Adrenal gland (tissue), 12 donors: ENCODE data around the gene HEATR9. TPM values are rescaled to one million over a fixed set of nuclear protein-coding genes. Genes with fewer than 3 reads are reported as not detected.
A peak's percentile ranks its signal among the peaks of the same experiment; 100 is the strongest.
"Not testable (repeated sequence)": the region's sequence is repeated elsewhere in the genome, so short reads cannot be mapped to it uniquely, and the experiment has no call there.

Experiments
- DNase-seq, 7 donors: peaks; one replicate each; pipeline ENCODE4 v3.0.0-alpha.2; 2019 to 2020
- H3K27ac ChIP-seq, 5 donors: fragments of 200-600 bp; sonication (generic) in 4 of 5; 1 replicate in 3 of 5; 2 replicates in 2 of 5; pipeline versions ENCODE4 v1.5.1 to v1.8.0; 2016 to 2020; ENCODE audit warnings: mild to moderate bottlenecking in 1 of 5
- H3K27me3 ChIP-seq: fragments of 200-600 bp; 2 replicates; pipeline ENCODE4 v1.8.0; 2021
- H3K36me3 ChIP-seq, 2 donors: fragments of 200-600 bp; replicated peaks in 1 of 2; 1 replicate in 1 of 2; 2 replicates in 1 of 2; pipeline versions ENCODE4 v1.5.1 to v1.8.0; 2018 to 2022
- H3K4me1 ChIP-seq, 2 donors: fragments of 200-600 bp; replicated peaks in 1 of 2; 1 replicate in 1 of 2; 2 replicates in 1 of 2; pipeline versions ENCODE4 v1.5.1 to v1.8.0; 2018 to 2021
- H3K4me3 ChIP-seq, 4 donors: fragments of 200-600 bp; sonication (generic) in 3 of 4; one replicate each; pipeline ENCODE4 v1.5.1; 2016 to 2018
- H3K9me3 ChIP-seq, 3 donors: fragments of 200-600 bp; sonication (generic) in 1 of 3; replicated peaks in 1 of 3; 1 replicate in 2 of 3; 2 replicates in 1 of 3; pipeline versions ENCODE4 v1.5.1 to v1.8.0; 2016 to 2021
- POLR2A ChIP-seq, 2 donors: fragments of 450-650 bp; IDR thresholded peaks; one replicate each; pipeline ENCODE4 v1.6.1; 2017; ENCODE audit warnings: antibody characterized with exemption in 2 of 2, mild to moderate bottlenecking in 2 of 2, moderate library complexity in 1 of 2
- WGBS, 4 donors: extraction: QIAGEN DNeasy Blood & Tissue Kit in 2 of 4; methylation state at CpG; one replicate each; pipeline versions ENCODE4 v1.1.5 to v1.1.7; 2013 to 2017; 5-methylcytosine and 5-hydroxymethylcytosine counted together
- intact Hi-C, 2 donors: fragments of 100-400 bp; cut with DNase I; formaldehyde crosslinking; loops; one replicate each; pipeline versions ENCODE4 v1.14.1 to v1.15.0; 2022 to 2023
- polyA plus RNA-seq, 3 donors: library from polyadenylated mRNA; stranded (reverse); fragments of 200-250 nt in 2 of 3; fragments of 350-450 nt in 1 of 3; fragmentation: Illumina TruSeq in 1 of 3; extraction: RNeasy Lipid Tissue Mini Kit (QIAGEN cat#74804) in 1 of 3; gene quantifications; one replicate each; pipeline ENCODE4 v1.2.3, GENCODE V29; 2013 to 2014
- total RNA-seq, 9 donors: library from RNA; depleted of rRNA in 4 of 9; stranded (reverse); fragments of >200 nt in 4 of 9; fragments of 120-200 nt in 1 of 9; fragmentation: NEBNext Ultra II Directional in 1 of 9; extraction: Animal tissue kit (Norgen Biotek cat#: 25700) in 1 of 9; gene quantifications; one replicate each; pipeline versions ENCODE4 v1.1.0 to v1.2.4, GENCODE V29; 2013 to 2023
- TF ChIP-seq, protein P1 (sequence below), 6 experiments: fragments of 450-650 bp in 4 of 6; fragments of 200-600 bp in 2 of 6; sonication (generic) in 1 of 6; IDR thresholded peaks; 1 replicate in 5 of 6; 2 replicates in 1 of 6; pipeline versions ENCODE4 v1.5.1 to v1.8.0; 2016 to 2021; ENCODE audit warnings: antibody characterized with exemption in 6 of 6, mild to moderate bottlenecking in 2 of 6, moderate library complexity in 1 of 6
- donor health status: healthy with polysubstance abuse.
- donor health status: Bipolar disorder and iron deficiency.
- donor health status: DM: yes; HTN: yes; CAD: no.
- donor health status: DM: no; HTN: no; CAD: no.
- donor health status: DM: no; HTN: no; CAD: no.
- donor health status: DM: yes; HTN: yes; CAD: no.

The HEATR9 gene
- total and polyA plus RNA-seq, 12 donors, result 0.03 to 0.32 (median 0.13) TPM; not detected in 9

DNA sequence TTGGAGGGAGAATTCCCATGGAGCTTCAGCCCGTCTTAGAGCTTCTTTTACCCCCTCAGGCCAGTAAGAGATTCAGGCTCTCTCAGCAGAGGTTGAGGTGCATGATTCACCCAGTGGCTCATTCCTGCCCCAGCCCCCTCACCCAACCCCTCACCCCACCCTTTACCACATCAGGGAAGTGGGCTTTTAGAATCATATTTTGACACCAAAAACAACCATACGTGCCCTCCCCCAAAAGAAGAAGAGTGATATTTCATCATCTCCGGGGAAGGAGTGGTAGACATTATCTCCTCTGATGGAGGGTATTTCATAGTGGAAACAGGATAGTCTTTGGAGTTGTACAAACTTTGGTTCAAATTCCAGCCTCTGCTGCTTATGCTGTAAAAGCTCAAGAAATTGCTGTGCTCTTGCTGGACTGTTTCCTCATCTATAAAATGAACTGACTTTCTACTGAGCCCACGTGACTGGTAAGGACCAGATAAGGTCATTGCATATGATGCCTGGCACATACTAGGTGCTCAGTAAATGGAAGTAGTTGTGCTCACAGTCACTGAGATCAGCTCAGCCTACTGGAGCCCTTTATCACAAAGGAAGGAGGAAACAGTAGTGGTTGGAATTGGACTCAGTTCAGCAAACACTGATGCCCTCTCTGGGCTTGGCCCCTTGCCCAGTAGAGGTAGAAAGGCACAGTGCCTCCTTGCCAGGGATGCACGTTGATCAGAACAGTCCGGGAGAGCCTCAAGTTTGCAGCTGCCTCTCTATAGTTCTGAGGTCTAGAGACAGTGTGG lies 29.8 kb upstream of the HEATR9 start:
- TF ChIP-seq, protein P1, sequence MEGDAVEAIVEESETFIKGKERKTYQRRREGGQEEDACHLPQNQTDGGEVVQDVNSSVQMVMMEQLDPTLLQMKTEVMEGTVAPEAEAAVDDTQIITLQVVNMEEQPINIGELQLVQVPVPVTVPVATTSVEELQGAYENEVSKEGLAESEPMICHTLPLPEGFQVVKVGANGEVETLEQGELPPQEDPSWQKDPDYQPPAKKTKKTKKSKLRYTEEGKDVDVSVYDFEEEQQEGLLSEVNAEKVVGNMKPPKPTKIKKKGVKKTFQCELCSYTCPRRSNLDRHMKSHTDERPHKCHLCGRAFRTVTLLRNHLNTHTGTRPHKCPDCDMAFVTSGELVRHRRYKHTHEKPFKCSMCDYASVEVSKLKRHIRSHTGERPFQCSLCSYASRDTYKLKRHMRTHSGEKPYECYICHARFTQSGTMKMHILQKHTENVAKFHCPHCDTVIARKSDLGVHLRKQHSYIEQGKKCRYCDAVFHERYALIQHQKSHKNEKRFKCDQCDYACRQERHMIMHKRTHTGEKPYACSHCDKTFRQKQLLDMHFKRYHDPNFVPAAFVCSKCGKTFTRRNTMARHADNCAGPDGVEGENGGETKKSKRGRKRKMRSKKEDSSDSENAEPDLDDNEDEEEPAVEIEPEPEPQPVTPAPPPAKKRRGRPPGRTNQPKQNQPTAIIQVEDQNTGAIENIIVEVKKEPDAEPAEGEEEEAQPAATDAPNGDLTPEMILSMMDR (IDR thresholded peaks at IDR 0.05), result no peak
- TF ChIP-seq POLR2A (IDR thresholded peaks at IDR 0.05), result no peak
- peak in 6 of 7 donors; percentile 16 to 69 (median 60) for DNase-seq
- no peaks in the 10 kb centered on the region for H3K36me3 ChIP-seq
- intact Hi-C loops, result no loop called here
- H3K4me1 ChIP-seq, result no peaks in the 10 kb centered on the region
- no peaks in the 10 kb centered on the region for H3K27me3 ChIP-seq
- no peak overlapping the region for H3K27ac ChIP-seq
- no peak overlapping the region for H3K4me3 ChIP-seq
- H3K9me3 ChIP-seq, result no peaks in the 10 kb centered on the region
- WGBS, 4 donors, result 49 to 59% (median 55%) methylated on average over 4 to 6 of the region's 6 CpGs

DNA sequence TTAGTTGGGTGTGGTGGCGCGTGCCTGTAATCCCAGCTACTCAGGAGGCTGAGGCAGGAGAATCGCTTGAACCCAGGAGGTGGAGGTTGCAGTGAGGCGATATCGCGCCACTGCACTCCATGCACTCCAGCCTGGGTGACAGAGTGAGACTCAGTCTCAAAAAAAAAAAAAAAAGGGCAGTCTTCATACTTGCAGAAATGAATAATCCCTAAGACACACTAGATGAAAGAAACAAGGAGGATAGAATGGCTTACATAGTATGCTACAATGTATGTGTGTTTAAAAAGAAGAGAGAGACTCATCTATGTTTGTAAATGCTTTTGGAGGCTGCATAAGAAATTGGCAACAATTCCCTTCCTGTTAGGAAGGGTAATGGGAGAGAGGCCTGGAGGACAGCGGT lies 29.1 kb upstream of the HEATR9 start:
- H3K27me3 ChIP-seq, H3K27ac ChIP-seq, intact Hi-C loops, H3K4me3 ChIP-seq, DNase-seq, H3K9me3 ChIP-seq, H3K4me1 ChIP-seq, H3K36me3 ChIP-seq: not testable (repeated sequence)
- WGBS, 4 donors, result 98 to 99% (median 98%) methylated on average over 7 of the region's 7 CpGs

DNA sequence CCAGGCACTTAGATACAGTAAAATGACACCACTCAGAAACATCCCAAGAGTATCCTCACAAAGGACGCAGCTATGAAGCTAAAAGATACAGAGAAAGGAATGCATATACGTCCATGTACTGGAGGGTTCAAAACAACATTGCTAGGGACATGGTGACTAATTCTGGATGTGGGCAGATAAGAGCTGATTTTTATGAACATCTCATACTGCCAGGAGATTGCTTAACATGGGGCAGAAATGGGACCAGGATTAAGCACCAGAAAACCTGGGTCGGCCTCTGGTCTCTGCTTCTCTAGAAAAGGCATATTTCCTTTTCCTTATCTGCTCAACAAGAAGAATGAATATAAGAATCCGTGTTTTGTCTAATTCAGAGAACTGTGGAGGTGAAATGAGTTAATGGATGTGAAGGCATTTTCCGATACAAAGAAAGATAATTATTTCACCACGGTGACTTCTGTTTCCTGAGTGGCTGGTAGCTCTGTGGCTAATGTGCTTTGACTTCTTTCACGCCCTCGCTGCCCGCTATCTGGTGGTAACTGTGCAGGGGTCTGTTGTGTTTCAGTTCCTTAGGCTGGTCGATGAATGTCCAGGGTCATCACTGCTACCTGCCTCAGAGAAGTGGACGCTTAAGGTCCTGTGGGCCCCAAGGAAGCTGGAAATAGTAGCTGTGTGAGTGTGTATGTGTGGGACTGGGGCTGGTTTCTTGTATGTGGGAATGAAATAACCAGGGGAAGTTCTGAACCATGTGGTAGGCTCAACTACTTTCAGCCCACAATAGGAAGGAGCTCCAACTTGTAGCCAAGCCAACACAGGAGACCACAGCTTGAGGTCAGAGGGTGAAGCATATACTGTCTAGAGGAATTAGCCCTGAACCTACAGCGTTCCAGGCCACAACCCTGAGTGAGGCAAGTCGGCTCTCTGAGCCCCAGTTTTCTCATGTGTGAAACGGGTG lies 27.2 kb upstream of the HEATR9 start:
- no peak overlapping the region for H3K27ac ChIP-seq
- no peak for TF ChIP-seq POLR2A (IDR thresholded peaks at IDR 0.05)
- TF ChIP-seq, protein P1 (IDR thresholded peaks at IDR 0.05), result no peak
- H3K36me3 ChIP-seq, result no peaks in the 10 kb centered on the region
- intact Hi-C loops, result no loop called here
- no peaks in the 10 kb centered on the region for H3K4me1 ChIP-seq
- DNase-seq, result no peak
- H3K4me3 ChIP-seq, result no peak overlapping the region
- H3K27me3 ChIP-seq, result no peaks in the 10 kb centered on the region
- WGBS, 4 donors, result 63 to 86% (median 72%) methylated on average over 11 to 14 of the region's 14 CpGs
- no peaks in the 10 kb centered on the region for H3K9me3 ChIP-seq

GRCh38 chr17:35894206-35894605 lies 25.5 kb upstream of the HEATR9 start:
- DNase-seq, result no peak
- H3K4me3 ChIP-seq, result no peak overlapping the region
- H3K27me3 ChIP-seq, result no peaks in the 10 kb centered on the region
- WGBS, 4 donors, result 86 to 94% (median 92%) methylated on average over 7 of the region's 7 CpGs
- H3K4me1 ChIP-seq, result no peaks in the 10 kb centered on the region
- intact Hi-C loops, result no loop called here
- H3K36me3 ChIP-seq, result no peaks in the 10 kb centered on the region
- H3K27ac ChIP-seq, result no peak overlapping the region
- TF ChIP-seq, protein P1 (IDR thresholded peaks at IDR 0.05), result no peak
- H3K9me3 ChIP-seq, result no peaks in the 10 kb centered on the region
